ENCODE data around the gene LPAR2. TPM values are rescaled to one million over a fixed set of nuclear protein-coding genes. Genes with fewer than 3 reads are reported as not detected.

LPAR2 gene
- total RNA-seq, 2 donors from 2014 or later, result 35.4 to 122 TPM

DNA sequence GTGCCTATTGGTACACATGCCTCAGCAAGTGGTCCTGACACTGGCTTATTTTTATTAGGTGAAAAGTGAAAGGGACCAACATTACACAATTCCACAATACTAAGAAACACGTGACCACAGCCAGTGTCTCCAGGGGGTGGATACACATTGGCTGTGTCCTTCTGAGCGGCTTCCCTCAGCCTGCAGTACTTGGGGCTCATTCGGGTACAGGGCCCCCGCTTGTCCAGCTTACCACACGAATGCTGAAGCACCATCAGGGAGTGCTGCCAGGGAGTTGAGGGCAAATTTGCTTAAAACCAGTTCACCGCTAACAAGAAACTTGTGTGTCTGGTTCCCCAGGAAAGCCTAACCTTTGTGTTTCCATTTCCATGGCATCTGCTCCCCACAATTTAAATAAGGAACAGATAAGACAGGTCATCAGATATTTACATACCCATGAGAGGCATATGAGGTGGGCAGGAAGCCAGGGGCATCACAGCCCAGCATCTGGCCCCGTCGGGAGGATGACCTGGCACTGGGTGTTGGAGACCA is 32.8 kb downstream of the LPAR2 start:
- no peak for ATAC-seq
- H3K9me3 Mint-ChIP-seq, result no peaks in the 10 kb centered on the region
- H3K36me3 Mint-ChIP-seq, result peaks cover 11 to 33% of the 10 kb centered on the region in 2 donors
- H3K27ac Mint-ChIP-seq, result peak overlapping the region in 1 of 2 donors; percentile 100
- no peak for DNase-seq (ENCODE audit: low spot score in 2 of 2)

- no peak for DNase-seq (ENCODE audit: low spot score in 2 of 2)
Observed at GRCh38 chr19:19594381-19594780, 33.6 kb downstream of the LPAR2 start.

DNA sequence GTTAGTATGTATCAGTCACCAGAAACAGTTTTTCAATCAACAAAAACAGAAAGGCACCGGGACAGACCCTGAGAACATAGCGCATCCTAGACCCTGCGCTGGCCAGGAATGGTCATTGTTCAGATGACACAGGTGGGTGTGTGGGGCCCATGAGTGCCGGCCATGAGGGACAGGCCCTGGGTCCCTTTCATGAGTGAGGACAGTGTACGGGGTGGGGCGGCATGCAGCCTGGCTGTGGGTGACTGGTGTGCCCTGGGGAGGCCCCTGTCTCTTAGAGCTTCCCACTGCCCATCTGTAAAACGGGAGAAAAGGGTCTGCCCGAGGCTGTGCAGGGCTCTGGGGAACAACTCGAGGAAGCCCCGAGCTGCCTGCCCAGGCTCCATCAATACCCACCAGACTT is 35.3 kb downstream of the LPAR2 start:
- ATAC-seq (no peak), DNase-seq (ENCODE audit: low spot score in 2 of 2) (no peak)
- Mint-ChIP-seq H3K27ac (peak overlapping the region in 1 of 2 donors; percentile 88), H3K9me3 (no peaks in the 10 kb centered on the region), H3K36me3 (peaks cover 11 to 45% of the 10 kb centered on the region in 2 donors)

More at GRCh38 chr19:19594381-19594780, 33.6 kb downstream of the LPAR2 start:
- no peak for ATAC-seq
- Mint-ChIP-seq H3K9me3 (no peaks in the 10 kb centered on the region), H3K36me3 (peaks cover 11 to 33% of the 10 kb centered on the region in 2 donors), H3K27ac (peak overlapping the region in 1 of 2 donors; percentile 83)

DNA sequence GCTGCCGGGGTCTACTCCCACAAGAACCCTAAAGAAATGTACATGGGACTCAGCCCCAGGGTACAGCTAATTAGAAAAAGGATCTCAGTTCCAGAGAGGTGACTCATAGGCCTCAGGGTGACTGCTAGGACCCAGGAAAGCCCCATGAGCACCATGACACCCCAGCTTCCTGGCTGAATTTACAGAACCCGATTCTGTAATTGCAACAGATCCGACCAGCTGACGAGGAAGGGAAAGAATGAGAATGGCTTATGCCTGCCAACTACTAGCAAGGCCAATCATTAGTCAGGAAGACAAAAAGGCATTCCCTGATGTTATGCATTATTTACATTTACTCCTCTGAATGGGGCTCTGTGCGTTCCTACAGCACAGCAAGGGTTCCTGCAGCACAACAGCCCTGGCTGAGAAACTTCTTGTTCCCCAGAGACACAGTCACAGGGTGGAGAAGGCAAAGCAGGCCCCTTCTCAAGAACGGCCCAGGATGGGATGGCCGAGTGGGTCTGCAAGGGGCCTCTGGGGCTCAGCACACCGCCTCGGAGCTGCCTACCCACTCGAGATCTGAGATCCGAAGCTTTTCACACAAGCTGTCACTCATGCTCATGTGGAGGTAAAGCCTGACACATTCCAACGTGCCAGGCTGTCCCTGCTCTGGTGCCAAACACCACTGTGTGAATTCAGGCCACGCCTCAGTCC is 36.7 kb downstream of the LPAR2 start:
- Mint-ChIP-seq H3K36me3 (peaks cover 5 to 36% of the 10 kb centered on the region in 2 donors), H3K9me3 (no peaks in the 10 kb centered on the region), H3K27ac (peak overlapping the region; percentile 88 to 96)
- peak; percentile 92 to 94 for ATAC-seq
- peak; percentile 63 to 77 for DNase-seq (ENCODE audit: low spot score in 2 of 2)

GRCh38 chr19:19588546-19588945 is 39.5 kb downstream of the LPAR2 start:
- no peak for DNase-seq (ENCODE audit: low spot score in 2 of 2)
- Mint-ChIP-seq H3K9me3 (no peaks in the 10 kb centered on the region), H3K27ac (peak overlapping the region; percentile 88 to 94), H3K36me3 (peaks cover 5 to 24% of the 10 kb centered on the region in 2 donors)
- ATAC-seq, result no peak

GRCh38 chr19:19587771-19588170 is 40.2 kb downstream of the LPAR2 start:
- no peaks in the 10 kb centered on the region for H3K9me3 Mint-ChIP-seq
- H3K36me3 Mint-ChIP-seq, result peaks cover 5 to 19% of the 10 kb centered on the region in 2 donors
- H3K27ac Mint-ChIP-seq, result peak overlapping the region in 1 of 2 donors; percentile 94
- no peak for DNase-seq (ENCODE audit: low spot score in 2 of 2)
- no peak for ATAC-seq

DNA sequence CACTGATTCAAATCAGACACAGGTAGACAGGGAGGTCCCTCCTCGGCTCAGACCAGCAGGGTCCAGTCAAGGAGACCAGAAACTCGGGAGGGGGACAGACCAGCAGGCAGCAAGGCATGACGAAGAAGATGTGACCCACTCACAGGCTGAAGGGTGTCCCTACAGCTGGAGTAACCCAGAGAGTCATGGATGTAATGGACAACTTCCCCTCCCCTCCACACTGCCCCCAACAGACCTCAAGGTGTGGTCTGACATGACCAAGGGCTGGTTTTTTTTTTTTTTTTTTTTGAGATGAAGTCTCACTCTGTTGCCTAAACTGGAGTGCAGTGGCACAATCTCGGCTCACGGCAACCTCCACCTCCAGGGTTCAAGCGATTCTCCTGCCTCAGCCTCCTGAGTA is 43.7 kb downstream of the LPAR2 start:
- peaks cover 0 to 12% of the 10 kb centered on the region in 2 donors for H3K36me3 Mint-ChIP-seq
- DNase-seq (ENCODE audit: low spot score in 2 of 2) (no peak), ATAC-seq (no peak)
- H3K9me3 Mint-ChIP-seq, result no peaks in the 10 kb centered on the region
- no peak overlapping the region for H3K27ac Mint-ChIP-seq

DNA sequence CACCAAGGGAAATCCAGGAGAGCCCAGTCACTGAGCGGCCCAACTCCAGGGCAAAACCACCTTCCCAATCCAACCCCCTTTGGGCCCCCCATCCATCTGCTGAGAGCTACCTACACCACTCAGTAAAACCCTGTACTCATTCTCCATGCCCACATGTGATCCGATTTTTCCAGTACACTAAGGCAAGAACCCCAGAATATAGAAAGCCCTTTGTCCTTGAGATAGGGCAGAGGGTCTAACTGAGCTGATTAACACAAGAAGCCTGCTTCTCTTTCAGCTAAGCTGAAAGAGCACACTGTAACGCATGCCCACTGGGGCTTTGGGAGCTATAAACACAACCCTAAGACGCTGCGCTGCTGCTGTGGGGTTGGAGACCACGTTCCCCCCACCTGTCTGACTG is 45.5 kb downstream of the LPAR2 start:
- peak overlapping the region in 1 of 2 donors; percentile 14 for H3K27ac Mint-ChIP-seq
- no peak for ATAC-seq
- no peak for DNase-seq (ENCODE audit: low spot score in 2 of 2)
- H3K9me3 Mint-ChIP-seq, result no peaks in the 10 kb centered on the region
- H3K36me3 Mint-ChIP-seq, result no peaks in the 10 kb centered on the region

GRCh38 chr19:19581391-19581790 is 46.6 kb downstream of the LPAR2 start:
- no peaks in the 10 kb centered on the region for H3K9me3 Mint-ChIP-seq
- DNase-seq (ENCODE audit: low spot score in 2 of 2) (no peak), ATAC-seq (no peak)
- H3K27ac Mint-ChIP-seq, result peak overlapping the region in 1 of 2 donors; percentile 88
- no peaks in the 10 kb centered on the region for H3K36me3 Mint-ChIP-seq

DNA sequence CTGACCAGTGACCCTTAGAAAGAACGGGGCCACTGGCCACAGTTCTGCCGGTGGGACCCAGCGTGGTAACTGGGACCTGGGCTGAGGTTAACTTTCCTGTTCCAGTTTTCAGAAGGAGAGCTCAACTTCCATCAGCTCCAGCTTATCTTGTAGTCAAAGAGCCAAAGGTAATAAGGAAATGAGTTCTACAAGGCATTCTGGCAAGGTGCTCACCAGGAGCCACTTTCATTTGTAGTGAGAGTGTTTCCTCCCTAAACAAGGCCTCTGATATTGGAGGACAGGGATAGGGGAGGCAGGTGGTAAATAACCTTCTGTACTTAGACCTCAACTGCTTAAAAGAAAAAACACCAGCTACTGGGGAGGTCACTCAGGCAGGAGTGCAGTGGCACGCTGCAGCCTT is 47.6 kb downstream of the LPAR2 start:
- no peaks in the 10 kb centered on the region for H3K36me3 Mint-ChIP-seq
- DNase-seq (ENCODE audit: low spot score in 2 of 2) (no peak), ATAC-seq (no peak)
- H3K27ac Mint-ChIP-seq, result no peak overlapping the region
- H3K9me3 Mint-ChIP-seq, result no peaks in the 10 kb centered on the region

DNA sequence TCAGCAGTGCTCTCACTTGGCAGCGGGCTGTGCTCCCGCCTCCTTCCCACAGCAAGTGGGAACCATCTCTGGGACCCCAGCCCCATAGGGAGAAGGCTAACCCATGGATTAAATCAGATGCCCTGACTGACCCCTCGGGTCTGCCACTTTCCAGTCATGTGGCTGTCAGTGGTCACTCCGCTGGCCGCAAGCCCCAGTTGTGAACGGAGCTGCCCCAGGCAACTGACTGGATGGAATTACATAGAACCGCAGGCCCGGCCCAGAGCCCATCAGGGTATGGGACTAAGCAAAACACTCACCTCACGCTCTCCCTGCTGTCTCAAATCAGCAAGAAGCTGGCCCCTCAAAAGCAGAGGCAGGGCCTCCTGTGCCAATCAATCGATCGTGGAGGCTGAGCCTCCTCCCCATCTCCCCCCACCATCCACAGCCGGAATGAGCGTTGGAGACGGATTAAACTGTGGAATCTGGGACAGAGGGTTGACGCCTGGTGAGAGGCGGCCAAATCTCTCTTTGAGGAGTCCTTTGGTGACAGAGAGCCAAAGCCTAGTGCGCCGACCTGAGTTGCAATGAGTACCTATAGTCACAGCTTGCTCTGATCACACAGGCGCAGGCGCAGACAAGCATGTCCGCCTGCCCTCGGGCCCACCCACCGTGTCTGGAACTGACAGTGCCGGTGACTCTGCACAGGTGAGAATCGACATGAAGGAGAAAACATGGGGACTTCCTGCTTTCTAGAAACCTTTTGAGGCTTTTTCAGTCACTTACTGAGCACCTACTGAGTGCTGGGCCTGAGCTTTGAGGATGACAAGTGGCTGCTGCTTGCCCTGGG is 48.3 kb downstream of the LPAR2 start:
- H3K36me3 Mint-ChIP-seq, result no peaks in the 10 kb centered on the region

DNA sequence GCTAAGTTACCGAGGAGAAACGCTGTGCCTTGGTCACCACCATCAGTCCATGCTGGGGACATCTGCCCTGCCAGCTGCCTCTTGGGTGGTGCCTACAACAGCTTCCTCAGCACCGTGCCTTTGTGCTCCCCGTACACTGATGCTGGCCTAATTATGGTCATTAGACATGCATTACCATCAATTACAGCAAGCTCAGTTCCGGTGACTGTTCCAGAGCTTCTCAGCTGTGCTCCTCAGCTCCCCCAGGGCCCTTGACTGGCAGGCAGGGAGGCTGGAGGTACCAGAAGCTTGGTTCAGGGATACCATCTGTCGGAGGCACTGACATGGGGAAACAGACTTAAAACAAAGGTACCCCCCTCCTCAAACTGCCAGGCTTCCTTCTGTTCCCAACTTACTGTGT is 49.8 kb downstream of the LPAR2 start:
- DNase-seq (ENCODE audit: low spot score in 2 of 2) (no peak), ATAC-seq (no peak)
- Mint-ChIP-seq H3K9me3 (no peaks in the 10 kb centered on the region), H3K27ac (no peak overlapping the region), H3K36me3 (peaks cover 0 to 3% of the 10 kb centered on the region in 2 donors)

More for the DNA sequence above, 48.3 kb downstream of the LPAR2 start:
- Mint-ChIP-seq H3K27ac (peak overlapping the region; percentile 46 to 72), H3K9me3 (no peaks in the 10 kb centered on the region)
- ATAC-seq, result no peak
- no peak for DNase-seq (ENCODE audit: low spot score in 2 of 2)

DNA sequence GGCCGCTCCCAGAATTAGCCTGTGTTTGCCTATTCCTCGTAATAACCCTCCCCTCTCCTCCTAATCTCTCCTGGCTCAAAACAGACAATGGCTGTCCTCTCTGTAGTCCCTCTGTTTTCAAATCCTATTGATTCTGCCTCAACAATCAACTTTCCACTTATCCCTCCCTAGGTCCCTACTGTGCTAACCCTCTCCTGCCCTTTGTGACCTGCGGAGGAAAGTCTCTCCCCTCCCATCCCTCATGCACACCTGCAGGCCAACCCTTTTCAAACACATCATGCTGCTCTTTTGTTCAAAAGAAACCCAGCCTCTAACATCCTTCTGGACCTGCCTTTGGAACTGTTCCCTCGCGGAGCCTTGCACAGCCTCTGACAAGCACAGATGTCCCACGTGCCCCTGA is 52.6 kb downstream of the LPAR2 start:
- no peaks in the 10 kb centered on the region for H3K9me3 Mint-ChIP-seq
- H3K36me3 Mint-ChIP-seq, result peaks cover 0 to 10% of the 10 kb centered on the region in 2 donors
- no peak for DNase-seq (ENCODE audit: low spot score in 2 of 2)
- ATAC-seq, result no peak
- H3K27ac Mint-ChIP-seq, result peak overlapping the region; percentile 4 to 7

Other genes starting within 250 kb of the LPAR2 start
- 100 to 1,000 TPM; 122 to 134 TPM for gene GATAD2A, start 222.5 kb downstream of the LPAR2 start, total RNA-seq
- gene TSSK6, start 112.7 kb downstream of the LPAR2 start, total RNA-seq, result 1 to 10 TPM; 3.8 to 5.5 TPM
- gene NDUFA13, start 112.0 kb downstream of the LPAR2 start, total RNA-seq, result 100 to 1,000 TPM; 358 to 407 TPM
- gene YJEFN3, start 99.3 kb downstream of the LPAR2 start, total RNA-seq, result 10 to 100 TPM in 1 of 2 donors, 1 to 10 TPM in 1; 5.7 to 11.3 TPM
- under 1 TPM; 0.25 to 0.31 TPM for gene CILP2, start 90.0 kb downstream of the LPAR2 start, total RNA-seq
- gene PBX4, start 9.5 kb downstream of the LPAR2 start, total RNA-seq, result 10 to 100 TPM; 27.6 to 37.3 TPM
- 100 to 1,000 TPM in 1 of 2 donors, 10 to 100 TPM in 1; 69.7 to 106 TPM for gene GMIP, start 15.4 kb upstream of the LPAR2 start, total RNA-seq
- 10 to 100 TPM; 35.6 to 83.0 TPM for gene ATP13A1, start 35.5 kb upstream of the LPAR2 start, total RNA-seq
- gene ZNF101, start 40.6 kb upstream of the LPAR2 start, total RNA-seq, result 10 to 100 TPM; 66.9 to 79.6 TPM
- 10 to 100 TPM in 1 of 2 donors, 1 to 10 TPM in 1; 7.3 to 11.6 TPM for gene ZNF14, start 104.9 kb upstream of the LPAR2 start, total RNA-seq
- 10 to 100 TPM; 31.7 to 36.2 TPM for gene ZNF506, start 193.5 kb upstream of the LPAR2 start, total RNA-seq
- 10 to 100 TPM; 19.9 to 20.7 TPM for gene ZNF253, start 237.7 kb upstream of the LPAR2 start, total RNA-seq